Adipose tissue (tissue), 3 donors: ENCODE measurements around the gene LOXL4. TPM values are rescaled to one million over a fixed set of nuclear protein-coding genes. Genes with fewer than 3 reads are reported as not detected.

Experiments used
- H3K27ac ChIP-seq: one replicate; pipeline ENCODE4 v1.5.1; 2013; ENCODE audit warnings: low read depth, low read length
- WGBS, 3 donors: extraction: QIAGEN DNeasy Blood & Tissue Kit; methylation state at CpG; one replicate each; pipeline ENCODE4 v1.1.7; 2013; 5-methylcytosine and 5-hydroxymethylcytosine counted together
- polyA plus RNA-seq, 3 donors: library from polyadenylated mRNA; stranded (reverse); fragments of 200-250 nt; gene quantifications; one replicate each; pipeline ENCODE4 v1.2.3, GENCODE V29; 2013
- donor health status: healthy with polysubstance abuse.
- donor health status: Bipolar disorder and iron deficiency.
- donor health status: healthy.

Gene LOXL4
- polyA plus RNA-seq, 3 donors: 1.5 to 2.8 (median 2.0) TPM

- no peak overlapping the region for H3K27ac ChIP-seq
- 57 to 60% (median 58%) methylated on average over 9 of the region's 9 CpGs for WGBS, 3 donors
Observed at GRCh38 chr10:98299341-98299740, 31.3 kb upstream of the LOXL4 start.

- no peak overlapping the region for H3K27ac ChIP-seq
- 85 to 87% (median 86%) methylated on average over 1 of the region's 1 CpG for WGBS, 3 donors
Observed at GRCh38 chr10:98296524-98296923, 28.5 kb upstream of the LOXL4 start.

GRCh38 chr10:98295907-98296306 lies 27.9 kb upstream of the LOXL4 start:
- 31 to 42% (median 42%) methylated on average over 5 of the region's 5 CpGs for WGBS, 3 donors
- no peak overlapping the region for H3K27ac ChIP-seq

- H3K27ac ChIP-seq: no peak overlapping the region
- WGBS, 3 donors: 43 to 50% (median 45%) methylated on average over 4 of the region's 4 CpGs
Observed at GRCh38 chr10:98295401-98295811, 27.4 kb upstream of the LOXL4 start.

- WGBS, 3 donors: 82 to 86% (median 84%) methylated on average over 3 of the region's 3 CpGs
- H3K27ac ChIP-seq: no peak overlapping the region
Observed at GRCh38 chr10:98294270-98294627, 26.3 kb upstream of the LOXL4 start.

GRCh38 chr10:98293550-98294269 lies 25.7 kb upstream of the LOXL4 start:
- H3K27ac ChIP-seq: no peak overlapping the region
- 61 to 68% (median 62%) methylated on average over 8 of the region's 8 CpGs for WGBS, 3 donors

- H3K27ac ChIP-seq: no peak overlapping the region
- 39 to 70% (median 44%) methylated on average over 4 of the region's 4 CpGs for WGBS, 3 donors
Observed at GRCh38 chr10:98292971-98293370, 25.0 kb upstream of the LOXL4 start.

GRCh38 chr10:98289802-98290209 lies 21.8 kb upstream of the LOXL4 start:
- 76 to 90% (median 87%) methylated on average over 10 of the region's 10 CpGs for WGBS, 3 donors
- H3K27ac ChIP-seq: no peak overlapping the region

- WGBS, 3 donors: 83 to 97% (median 97%) methylated on average over 5 of the region's 5 CpGs
Observed at GRCh38 chr10:98287321-98287720, 19.3 kb upstream of the LOXL4 start.

GRCh38 chr10:98286419-98286818 lies 18.4 kb upstream of the LOXL4 start:
- H3K27ac ChIP-seq: no peak overlapping the region
- WGBS, 3 donors: 87 to 96% (median 93%) methylated on average over 12 of the region's 12 CpGs

More at GRCh38 chr10:98287321-98287720, 19.3 kb upstream of the LOXL4 start:
- H3K27ac ChIP-seq: no peak overlapping the region

GRCh38 chr10:98285416-98285815 lies 17.4 kb upstream of the LOXL4 start:
- H3K27ac ChIP-seq: no peak overlapping the region
- WGBS, 3 donors: 34 to 66% (median 57%) methylated on average over 2 of the region's 2 CpGs

- 80 to 92% (median 89%) methylated on average over 3 of the region's 3 CpGs for WGBS, 3 donors
- no peak overlapping the region for H3K27ac ChIP-seq
Observed at GRCh38 chr10:98276311-98276710, 8.3 kb upstream of the LOXL4 start.

- no peak overlapping the region for H3K27ac ChIP-seq
- WGBS, 3 donors: 65 to 89% (median 81%) methylated on average over 3 of the region's 3 CpGs
Observed at GRCh38 chr10:98274562-98274961, 6.6 kb upstream of the LOXL4 start.

- H3K27ac ChIP-seq: no peak overlapping the region
- WGBS, 3 donors: 71 to 83% (median 81%) methylated on average over 9 of the region's 9 CpGs
Observed at GRCh38 chr10:98273057-98273850, 5.3 kb upstream of the LOXL4 start.

- WGBS, 3 donors: 63 to 84% (median 77%) methylated on average over 10 of the region's 10 CpGs
- no peak overlapping the region for H3K27ac ChIP-seq
Observed at GRCh38 chr10:98272656-98273055, 4.7 kb upstream of the LOXL4 start.

- 76 to 89% (median 87%) methylated on average over 8 of the region's 8 CpGs for WGBS, 3 donors
- H3K27ac ChIP-seq: no peak overlapping the region
Observed at GRCh38 chr10:98272245-98272644, 4.3 kb upstream of the LOXL4 start.

- 59 to 88% (median 82%) methylated on average over 2 of the region's 2 CpGs for WGBS, 3 donors
- H3K27ac ChIP-seq: no peak overlapping the region
Observed at GRCh38 chr10:98270786-98271185, 2.8 kb upstream of the LOXL4 start.

- no peak overlapping the region for H3K27ac ChIP-seq
- WGBS, 3 donors: 42 to 53% (median 50%) methylated on average over 10 of the region's 10 CpGs
Observed at GRCh38 chr10:98270073-98270740, 2.2 kb upstream of the LOXL4 start.

GRCh38 chr10:98269435-98269912 lies 1.5 kb upstream of the LOXL4 start:
- no peak overlapping the region for H3K27ac ChIP-seq
- WGBS, 3 donors: 26 to 35% (median 28%) methylated on average over 8 of the region's 8 CpGs
